HG03378 (cell line): ENCODE data around the gene TMEM266.

ENCODE experiments used
- ATAC-seq: cut with Tn5 transposase; IDR thresholded peaks from one replicate; pipeline ENCODE4 v1.9.1; 2021; ENCODE audit warnings: mild to moderate bottlenecking, moderate library complexity; ENCODE audit not compliant: unreplicated experiment

TMEM266 gene

DNA sequence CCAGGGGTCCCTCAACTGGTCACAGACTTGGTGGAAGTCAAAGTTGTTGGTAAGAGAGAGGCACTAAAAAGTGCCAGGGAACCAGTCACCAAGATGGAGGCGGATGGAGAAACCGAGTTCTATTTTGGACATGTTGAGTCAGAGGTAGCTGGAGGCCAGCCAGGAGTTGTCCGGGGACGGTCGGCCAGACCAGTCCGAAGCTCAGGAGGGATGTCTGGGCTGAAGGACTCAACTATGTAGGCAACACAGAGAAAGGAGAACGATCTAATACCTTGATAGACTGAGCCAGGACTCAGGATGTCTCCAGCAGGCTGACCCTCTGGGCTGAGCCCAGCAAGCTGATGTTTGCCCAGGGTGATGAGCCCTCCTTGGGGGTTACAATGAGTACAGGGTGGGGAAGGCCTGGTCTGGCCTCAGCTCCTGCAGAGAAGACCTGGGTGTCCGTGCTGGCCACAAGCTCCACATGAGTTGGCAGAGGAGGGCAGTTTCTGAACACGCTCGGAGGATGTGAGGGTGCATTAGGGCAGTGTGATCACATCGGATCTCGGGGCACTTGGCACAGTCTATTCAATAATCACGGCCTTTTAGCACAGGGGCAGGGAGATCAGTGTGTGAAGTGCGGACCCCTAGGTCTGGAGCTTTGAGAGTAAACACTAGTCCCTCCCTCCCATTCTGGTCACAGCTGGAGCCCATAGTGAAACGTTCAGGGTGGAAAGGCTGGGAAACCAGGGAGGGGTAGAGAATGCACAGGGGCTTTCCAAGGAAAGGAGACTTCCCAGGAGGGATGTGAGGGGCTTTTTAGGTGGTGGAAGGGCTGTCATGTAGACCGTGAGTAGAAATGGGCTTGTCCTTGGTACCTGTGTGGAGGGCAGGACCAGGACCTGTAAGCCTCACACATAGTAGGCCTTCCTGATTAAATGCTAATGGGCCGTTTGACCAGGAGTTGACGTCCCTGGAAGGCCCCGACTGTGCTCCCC lies 139.6 kb downstream of the TMEM266 start:
- no peak for ATAC-seq

DNA sequence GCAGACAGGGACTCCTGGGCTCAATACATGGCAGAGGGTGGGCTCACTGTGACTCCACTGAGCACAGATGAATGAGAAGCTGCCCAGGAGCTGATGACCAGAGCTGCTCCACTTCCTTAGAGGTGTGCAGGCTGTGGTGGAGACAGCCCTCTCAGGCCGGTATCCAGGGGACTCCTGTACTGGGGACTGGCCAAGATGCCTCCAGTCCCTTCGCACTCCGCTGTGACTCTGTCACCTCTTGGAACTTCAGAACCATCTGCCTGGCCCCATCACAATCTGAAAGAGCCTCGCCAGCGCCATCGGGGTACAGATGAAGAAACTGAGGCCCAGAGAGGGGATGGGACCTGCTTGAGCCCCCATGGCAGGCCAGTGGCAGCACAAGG lies 140.3 kb downstream of the TMEM266 start:
- ATAC-seq = no peak

DNA sequence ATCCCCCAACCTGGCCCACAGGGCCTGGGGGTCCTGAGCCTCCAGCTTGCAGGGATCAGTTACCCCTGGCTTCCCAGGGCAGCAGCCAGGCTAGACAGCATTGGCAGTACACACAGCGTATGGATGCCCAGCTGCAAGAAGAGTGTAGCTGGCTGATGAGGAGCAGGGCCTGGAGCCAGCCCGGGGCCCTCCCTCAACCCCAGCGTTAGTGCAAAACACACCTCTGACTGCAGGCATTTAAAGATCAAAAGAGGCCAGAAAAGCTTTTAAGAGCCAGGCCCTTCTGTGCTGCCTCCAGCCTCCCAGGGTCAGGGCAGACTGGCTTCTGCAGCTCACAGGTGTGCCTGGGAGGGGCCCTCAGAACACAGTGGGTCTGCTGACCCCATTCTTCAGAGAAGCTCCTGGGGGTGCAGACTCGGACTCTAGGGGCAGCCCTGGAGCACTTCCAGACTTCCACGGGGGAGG lies 140.9 kb downstream of the TMEM266 start:
- no peak for ATAC-seq

DNA sequence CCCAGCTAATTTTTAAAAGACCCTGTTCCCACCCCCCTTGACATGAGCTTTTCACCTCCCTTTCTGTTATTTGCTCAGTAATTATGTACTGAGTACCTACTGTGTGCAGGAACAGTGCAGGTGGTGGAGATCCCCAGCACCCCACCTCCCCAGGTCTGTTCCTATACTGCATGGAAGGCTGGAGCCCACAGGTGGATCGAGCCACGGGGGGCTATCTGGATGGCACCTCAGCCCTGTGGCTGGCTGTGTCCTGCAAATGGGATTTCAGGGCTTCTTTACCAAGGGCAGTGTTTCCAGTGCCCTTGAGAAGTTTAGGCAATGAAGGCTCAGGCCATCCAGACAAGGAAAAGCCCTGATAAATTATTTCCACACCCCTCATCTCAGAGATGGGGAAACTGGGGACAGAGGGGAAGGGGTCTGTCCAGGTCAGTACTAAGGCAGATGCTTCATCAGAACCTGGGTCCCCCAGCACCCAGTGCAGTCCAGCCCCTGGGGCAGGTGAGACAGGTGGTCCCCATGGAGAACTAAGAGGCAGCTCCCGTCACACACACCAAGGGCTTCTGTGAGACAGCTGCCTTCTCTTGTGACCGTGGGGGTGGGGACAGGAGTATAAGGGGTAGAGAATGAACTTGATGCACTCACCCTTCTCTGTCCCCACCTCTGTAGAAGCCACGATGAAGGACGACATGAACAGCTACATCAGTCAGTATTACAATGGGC lies 141.9 kb downstream of the TMEM266 start:
- no peak for ATAC-seq

DNA sequence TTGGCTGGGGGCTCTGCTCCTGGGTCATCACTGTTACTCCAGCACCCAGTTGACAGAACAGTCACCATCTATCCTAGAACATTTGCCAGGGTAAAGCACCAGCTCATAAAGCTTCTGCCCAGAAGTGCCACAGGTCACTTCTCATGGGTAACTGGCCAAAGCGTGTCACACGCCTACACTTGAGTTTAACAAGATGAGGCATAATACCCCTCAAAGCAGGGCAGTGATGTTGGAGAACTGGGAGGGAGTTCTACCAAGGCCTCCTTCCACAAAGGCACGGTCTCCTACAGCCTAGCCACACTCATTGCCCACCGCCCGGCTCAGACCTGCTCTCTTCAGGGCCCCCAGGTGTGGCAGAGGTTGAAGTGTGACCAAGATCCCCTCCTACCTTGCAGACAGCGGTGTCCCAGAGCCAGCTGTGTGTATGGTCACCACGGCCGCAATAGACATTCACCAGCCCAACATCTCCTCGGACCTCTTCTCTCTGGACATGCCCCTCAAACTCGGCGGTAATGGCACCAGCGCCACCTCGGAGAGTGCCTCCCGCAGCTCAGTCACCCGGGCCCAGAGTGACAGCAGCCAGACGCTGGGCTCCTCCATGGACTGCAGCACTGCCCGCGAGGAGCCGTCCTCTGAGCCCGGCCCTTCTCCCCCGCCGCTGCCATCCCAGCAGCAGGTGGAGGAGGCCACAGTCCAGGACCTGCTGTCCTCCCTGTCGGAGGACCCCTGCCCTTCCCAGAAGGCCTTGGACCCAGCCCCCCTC lies 143.7 kb downstream of the TMEM266 start:
- no peak for ATAC-seq

DNA sequence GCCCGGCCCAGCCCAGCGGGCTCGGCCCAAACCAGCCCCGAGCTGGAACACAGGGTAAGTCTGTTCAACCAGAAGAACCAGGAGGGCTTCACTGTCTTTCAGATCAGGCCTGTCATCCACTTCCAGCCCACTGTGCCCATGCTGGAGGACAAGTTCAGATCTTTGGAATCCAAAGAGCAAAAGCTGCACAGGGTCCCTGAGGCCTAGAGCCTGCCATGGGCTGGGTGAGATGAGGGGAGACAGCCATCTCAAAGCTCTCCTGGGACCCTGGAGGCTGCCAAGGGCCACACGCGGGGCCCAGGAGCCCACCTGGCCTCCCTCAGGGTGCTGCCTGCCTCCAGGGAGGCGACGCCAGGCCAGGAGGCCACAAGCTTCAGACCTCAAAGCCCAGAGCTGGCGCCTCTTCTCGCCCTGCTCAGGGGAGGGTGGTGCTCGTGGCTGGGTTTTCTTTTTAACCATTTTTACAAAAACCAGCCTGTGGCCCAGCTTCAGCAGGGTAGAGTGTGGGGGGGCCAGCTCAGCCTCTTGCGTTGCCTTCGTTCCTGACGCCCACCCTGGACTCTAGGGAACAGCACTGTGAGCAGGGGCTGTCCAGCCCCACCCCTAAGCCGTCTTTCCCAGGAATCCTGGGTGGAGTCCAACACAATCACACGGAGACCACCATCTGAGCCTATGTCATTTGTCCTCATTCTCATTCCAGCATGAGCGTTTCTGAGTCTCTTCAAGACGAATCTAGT lies 144.5 kb downstream of the TMEM266 start:
- ATAC-seq = no peak

DNA sequence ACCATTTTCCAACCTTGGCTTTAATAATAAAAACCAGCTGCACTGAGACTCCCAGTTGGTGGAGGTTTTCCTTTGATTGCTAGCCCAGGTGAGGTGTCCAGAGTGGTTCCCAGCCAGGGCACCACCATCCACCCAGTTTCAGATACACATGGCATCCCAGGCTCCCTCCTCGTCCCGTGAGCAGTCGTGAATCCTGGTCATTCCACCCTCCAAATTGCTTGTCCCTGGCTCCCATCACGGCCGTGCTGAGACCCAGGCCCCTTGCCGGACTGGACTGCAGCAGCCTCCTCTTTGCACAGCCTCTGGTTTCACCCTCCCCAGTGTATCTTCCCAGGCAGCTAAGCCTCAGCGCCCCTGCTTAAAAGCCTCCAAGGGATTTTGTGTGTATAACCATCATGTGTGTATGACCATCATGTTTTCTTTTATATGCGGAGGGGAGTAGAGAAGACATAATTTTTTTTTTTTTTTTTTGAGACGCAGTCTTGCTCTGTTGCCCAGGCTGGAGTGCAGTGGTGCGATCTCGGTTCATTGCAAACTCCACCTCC lies 145.2 kb downstream of the TMEM266 start:
- no peak for ATAC-seq

DNA sequence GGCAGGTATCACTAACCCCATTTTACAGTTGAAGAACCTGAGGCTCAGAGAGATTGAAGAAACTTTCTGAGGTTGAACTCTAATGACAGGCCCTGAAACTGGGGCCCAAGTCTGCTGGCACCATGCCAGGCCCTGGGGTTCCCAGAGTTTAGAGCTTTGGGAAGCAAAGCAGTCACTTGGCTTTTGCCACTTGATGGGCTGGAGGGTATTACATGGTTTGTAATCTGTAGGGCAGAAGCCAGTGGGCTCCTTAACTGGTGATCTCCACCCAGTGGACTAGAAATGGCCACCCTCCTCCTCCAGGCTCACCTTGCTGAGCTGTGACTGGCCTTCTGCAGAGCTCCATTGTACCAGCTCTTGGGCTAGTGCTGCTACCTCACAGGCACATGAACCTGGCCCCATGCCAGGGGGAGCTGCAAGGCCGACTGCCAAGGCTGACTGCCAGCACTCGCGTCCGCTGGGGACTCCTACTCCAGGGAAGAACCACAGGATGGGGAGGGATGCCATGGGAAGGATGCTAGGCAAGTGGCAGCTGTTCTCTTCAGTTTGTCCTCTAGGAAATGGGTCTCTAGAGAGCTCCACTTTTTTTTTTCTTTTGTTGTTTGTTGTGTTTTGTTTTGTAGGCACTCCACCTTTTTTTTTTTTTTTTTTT lies 146.7 kb downstream of the TMEM266 start:
- ATAC-seq = no peak

DNA sequence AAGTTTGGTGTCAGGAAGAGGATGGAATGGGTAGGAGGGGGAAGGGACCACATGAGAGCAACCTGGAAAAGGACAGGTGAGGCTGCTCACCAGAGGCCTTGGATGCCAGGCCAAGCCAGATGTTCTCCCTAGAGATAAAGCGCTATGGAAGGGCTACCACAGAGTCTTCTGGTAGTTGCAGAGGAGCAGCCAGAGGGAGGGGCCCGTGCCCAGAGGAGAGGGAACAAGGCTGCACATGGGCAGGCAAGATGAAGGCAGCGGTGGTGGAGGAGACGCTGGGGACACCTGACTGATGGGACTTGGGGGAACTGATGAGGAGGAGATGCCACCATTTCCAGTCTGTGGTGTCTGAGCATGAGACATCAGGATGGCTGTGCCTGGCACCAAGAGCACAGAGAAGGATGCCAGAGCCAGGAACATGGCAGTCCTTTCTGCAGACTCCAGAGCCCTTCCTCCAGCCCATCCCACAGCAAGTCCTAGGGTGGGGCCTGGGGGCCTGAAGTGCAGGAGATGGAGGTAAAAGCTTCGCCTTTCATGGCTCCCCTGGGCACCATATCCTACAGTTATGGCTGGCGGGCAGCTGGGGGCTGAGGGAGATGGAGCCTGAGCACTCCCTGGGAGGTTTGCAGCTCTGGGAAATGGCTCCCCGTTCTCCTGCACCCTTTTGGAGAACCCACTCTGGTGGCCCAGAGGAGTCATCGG lies 148.4 kb downstream of the TMEM266 start:
- ATAC-seq = no peak

DNA sequence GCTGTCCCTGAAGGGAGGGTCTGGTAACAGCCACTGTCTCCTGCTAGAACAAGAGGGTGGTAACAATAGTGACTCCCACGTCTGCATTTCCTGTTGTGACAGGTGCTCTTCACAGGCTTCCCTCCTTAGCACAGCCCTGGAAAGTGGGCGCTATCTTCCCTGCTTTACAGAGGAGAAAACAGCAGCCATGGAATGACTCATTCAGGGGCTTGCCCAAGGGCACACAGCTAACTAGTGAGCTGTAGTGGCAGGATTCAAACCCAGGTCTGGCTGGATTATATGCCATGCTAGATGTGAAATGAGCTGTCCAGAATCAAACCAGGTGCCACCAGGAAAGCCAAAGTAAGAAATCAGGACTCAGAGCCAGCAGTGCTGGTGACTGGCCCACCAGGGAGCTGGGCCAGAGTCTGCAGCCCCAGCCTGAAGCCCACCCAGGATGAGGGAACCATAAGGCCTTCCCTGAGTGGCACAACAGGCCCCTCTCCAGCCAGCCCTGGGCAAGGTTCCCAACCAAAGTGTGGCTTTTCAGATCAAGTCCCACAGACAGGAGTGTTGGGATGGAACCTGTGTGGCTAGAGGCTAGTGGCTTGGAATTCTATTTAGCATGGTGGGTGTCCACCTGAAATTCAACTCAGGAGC lies 149.1 kb downstream of the TMEM266 start:
- no peak for ATAC-seq

DNA sequence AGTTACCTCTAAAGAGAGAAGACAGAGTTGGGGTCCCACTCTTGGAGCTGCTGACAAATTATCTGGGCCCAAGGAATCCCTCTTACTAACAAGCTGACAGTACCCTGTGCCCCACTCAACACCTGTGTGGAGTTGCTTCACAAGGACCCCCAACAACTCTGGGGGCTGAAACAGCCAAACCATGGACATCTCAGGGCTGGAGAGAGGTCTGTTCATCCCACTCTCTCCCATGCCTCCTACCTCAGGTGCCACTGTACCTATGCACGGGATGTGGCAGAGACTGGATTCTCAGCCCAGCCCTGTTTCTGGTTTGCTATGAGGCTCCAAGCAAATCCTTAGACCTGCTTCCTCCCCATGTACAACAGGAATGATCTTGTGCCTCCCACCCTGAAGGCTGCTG lies 149.7 kb downstream of the TMEM266 start:
- ATAC-seq = no peak

DNA sequence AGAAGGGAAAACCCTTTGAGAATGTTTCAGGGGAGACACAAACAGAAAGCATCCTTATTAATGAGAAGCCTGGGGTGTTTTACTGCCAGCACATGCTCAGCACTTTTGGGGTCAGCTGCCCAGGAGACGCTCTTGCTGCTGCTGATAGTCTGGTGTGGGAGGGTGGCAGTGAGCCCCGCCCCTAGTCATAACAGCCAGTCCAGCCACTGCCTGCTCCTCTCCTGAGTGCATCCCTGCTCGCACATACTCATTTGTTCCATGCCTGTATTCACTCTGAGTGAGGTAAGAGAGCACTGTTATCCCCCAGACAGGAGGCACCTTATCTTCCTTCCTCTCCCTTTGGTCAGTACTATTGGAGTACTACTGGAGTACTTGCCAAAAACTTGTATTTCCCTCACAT lies 150.2 kb downstream of the TMEM266 start:
- no peak for ATAC-seq

DNA sequence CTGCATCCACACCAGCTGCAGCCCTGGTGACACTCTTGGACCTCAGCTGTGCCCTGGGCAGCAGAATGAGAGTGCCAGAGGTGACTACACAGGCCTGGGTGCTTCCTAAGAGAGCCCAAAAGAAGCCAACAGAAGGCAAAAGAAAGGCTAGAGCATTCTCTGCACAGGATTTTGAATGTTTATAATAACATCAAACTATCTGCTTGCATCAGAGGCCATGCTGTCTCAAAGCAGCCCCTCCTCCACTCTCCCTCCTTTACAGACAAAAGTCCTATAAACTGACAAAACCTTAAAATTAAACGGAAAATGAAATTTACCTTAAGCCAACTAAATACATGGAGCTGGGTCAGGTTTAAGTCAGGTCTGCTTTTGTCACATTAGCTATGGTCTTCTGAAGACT lies 155.8 kb downstream of the TMEM266 start:
- no peak for ATAC-seq

DNA sequence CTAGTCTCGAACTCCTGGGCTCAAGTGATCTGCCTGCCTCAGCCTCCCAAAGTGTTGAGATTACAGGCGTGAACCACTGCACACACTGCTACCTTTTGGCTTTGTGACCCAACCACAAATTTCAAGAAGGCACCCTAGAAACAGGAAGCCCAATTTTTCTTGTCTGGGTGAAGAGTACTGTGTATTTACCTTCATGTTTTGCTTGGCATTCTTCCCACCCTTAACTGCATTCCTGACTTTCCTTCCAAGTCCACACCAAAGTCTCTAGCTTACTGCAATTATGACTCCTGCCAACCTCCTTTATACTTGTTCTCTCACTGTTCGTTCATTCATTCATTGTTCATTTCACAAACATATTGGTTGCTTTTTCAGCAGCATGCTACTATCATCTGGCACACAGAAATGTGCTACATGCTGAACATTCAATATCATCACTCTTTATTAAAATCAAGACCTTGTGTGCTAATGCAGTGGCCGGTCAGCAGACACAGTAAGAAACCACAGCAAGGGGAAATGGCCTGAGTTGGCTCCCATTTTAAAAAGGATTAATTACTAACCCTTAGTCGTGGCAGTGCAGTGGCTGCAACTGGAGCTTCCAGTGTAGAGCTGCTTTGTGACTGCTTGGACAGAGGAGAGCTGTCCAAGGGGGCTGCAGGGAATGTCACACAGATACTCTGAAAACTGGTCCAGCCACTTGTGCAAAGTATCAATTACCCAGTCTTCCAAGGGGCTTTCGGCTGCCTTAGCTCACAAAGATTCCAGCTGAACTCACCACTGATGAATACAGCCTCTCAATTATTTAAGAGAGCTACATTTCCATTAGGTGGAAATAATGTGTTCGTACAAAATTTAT lies 157.5 kb downstream of the TMEM266 start:
- no peak for ATAC-seq

DNA sequence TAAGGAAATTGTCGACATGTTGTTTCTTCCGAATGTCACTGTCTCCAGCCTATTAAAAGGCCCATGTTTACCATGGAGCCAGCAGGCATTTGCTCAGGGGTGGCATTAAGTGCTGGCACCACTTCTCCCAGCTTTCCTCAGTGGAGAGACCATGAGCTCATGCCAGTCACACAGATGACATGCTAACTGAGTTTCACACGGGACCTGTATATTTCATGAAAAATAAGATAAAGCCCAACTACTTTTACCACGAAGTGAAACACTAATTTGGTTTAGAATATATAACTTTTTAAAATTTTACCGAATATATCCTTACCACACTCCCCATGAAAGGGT lies 158.1 kb downstream of the TMEM266 start:
- ATAC-seq = no peak

DNA sequence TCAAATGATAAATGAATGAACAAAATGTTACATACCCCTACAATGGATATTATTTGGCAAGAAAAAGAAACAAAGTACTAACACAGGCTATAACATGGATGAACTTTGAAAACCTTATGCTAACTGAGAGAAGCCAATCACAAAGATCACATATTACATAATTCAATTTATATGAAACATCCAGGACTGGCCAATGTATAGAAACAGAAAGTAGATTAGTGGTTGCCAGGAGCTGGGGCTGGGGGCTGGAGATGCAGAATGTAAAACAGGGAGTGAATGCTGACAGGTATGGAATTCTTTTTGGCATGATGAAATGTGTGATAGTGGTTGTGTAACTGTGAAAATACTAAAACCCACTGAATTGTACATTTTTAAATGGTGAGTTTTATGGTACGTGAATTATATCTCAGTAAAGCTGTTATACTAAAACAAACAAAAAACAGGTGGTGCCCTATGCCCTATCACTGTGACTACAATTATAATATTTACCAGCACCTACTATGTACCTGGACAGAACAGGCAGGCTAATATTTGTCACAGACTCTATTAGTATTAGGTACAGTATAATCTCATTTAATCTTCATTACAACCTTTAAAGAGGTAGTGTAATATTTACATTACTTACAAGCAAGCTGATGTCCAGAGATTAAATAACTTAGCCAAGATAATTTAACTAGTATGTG lies 161.4 kb downstream of the TMEM266 start:
- ATAC-seq = no peak

DNA sequence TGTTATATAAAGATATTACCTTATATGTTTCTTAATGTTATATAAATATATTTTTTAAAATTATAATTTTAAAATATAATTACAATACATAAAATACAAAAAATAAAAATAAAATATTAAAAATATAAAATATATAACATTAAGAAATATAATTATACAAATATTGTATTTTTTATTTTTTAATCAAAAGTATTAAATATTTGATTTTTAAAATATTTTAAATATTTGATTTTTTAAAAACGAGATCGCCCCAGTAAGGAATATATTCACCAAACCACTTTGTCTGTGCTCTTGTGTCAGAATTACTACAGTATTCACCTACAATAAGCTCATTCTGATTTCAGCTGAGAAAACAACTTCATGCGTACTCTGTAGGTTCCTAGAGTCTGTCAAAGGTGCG lies 162.4 kb downstream of the TMEM266 start:
- no peak for ATAC-seq
